Renal pelvis (tissue), 4 donors: ENCODE results near the gene FNDC3B. TPM values are rescaled to one million over a fixed set of nuclear protein-coding genes. Genes with fewer than 3 reads are reported as not detected.

ENCODE experiments used
- DNase-seq: peaks from one replicate; pipeline ENCODE4 v3.0.0-alpha.2; 2013
- polyA plus RNA-seq, 3 donors: library from polyadenylated mRNA; unstranded; fragments of 120-200 nt; gene quantifications; one replicate each; pipeline ENCODE4 v1.2.1, GENCODE V29; 2013; ENCODE audit not compliant: insufficient read length in 3 of 3

The FNDC3B gene
- polyA plus RNA-seq, 3 donors: 52.8 to 61.6 (median 59.7) TPM

GRCh38 chr3:172283841-172284357 is 244.5 kb downstream of the FNDC3B start:
- no peak for DNase-seq

- DNase-seq: no peak
These were observed 246.5 kb downstream of the FNDC3B start for GRCh38 chr3:172285844-172286243.

GRCh38 chr3:172286548-172287148 is 247.3 kb downstream of the FNDC3B start:
- DNase-seq: no peak

- DNase-seq: no peak
These were observed 248.6 kb downstream of the FNDC3B start for GRCh38 chr3:172287937-172288477.

GRCh38 chr3:172288651-172289050 is 249.3 kb downstream of the FNDC3B start:
- DNase-seq: no peak

GRCh38 chr3:172289583-172289982 is 250.2 kb downstream of the FNDC3B start:
- DNase-seq: no peak

- no peak for DNase-seq
These were observed 251.1 kb downstream of the FNDC3B start for GRCh38 chr3:172290457-172290856.

- DNase-seq: no peak
These were observed 252.3 kb downstream of the FNDC3B start for GRCh38 chr3:172291650-172292049.

GRCh38 chr3:172292422-172292821 is 253.0 kb downstream of the FNDC3B start:
- no peak for DNase-seq

GRCh38 chr3:172293093-172293492 is 253.7 kb downstream of the FNDC3B start:
- DNase-seq: no peak

GRCh38 chr3:172294223-172294806 is 254.9 kb downstream of the FNDC3B start:
- DNase-seq: no peak

- DNase-seq: no peak
These were observed 257.0 kb downstream of the FNDC3B start for GRCh38 chr3:172296248-172296974.

- DNase-seq: no peak
These were observed 257.6 kb downstream of the FNDC3B start for GRCh38 chr3:172296975-172297332.

- DNase-seq: no peak
These were observed 258.9 kb downstream of the FNDC3B start for GRCh38 chr3:172298247-172298646.

GRCh38 chr3:172300187-172300586 is 260.8 kb downstream of the FNDC3B start:
- DNase-seq: no peak

GRCh38 chr3:172300862-172301261 is 261.5 kb downstream of the FNDC3B start:
- DNase-seq: no peak

- DNase-seq: no peak
These were observed 262.8 kb downstream of the FNDC3B start for GRCh38 chr3:172302203-172302602.

GRCh38 chr3:172303181-172303580 is 263.8 kb downstream of the FNDC3B start:
- DNase-seq: no peak

- no peak for DNase-seq
These were observed 264.7 kb downstream of the FNDC3B start for GRCh38 chr3:172303941-172304558.

- DNase-seq: no peak
These were observed 266.2 kb downstream of the FNDC3B start for GRCh38 chr3:172305552-172305951.

- DNase-seq: no peak
These were observed 266.6 kb downstream of the FNDC3B start for GRCh38 chr3:172305974-172306373.

GRCh38 chr3:172307141-172307560 is 267.8 kb downstream of the FNDC3B start:
- DNase-seq: no peak
